ENCODE measurements around the gene PRR20C.
"Not testable (repeated sequence)": the region's sequence is repeated elsewhere in the genome, so short reads cannot be mapped to it uniquely, and the experiment has no call there.

PRR20C gene

DNA sequence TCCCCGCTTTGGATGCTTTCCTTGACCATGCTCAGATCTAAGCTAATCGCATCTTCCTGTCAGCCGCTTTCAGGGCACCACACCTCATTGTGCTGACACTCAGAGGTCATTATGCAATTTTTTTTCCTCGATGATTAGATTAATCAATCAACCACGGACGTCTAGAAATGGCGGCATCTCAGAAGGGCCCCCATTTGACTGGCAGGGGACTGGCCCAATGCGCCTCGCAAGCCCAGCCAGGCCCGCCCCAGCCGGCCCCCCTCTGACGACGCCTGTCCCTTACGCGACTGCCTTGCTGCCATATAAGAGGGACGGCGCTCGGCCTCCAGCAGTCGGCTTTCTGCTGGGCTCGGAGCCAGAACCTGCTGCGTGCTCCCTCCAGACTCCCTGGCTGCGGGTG lies 6.7 kb upstream of the PRR20C start, which contains the start of gene PRR20B:
PRR20B (plus strand) TSS at position 301 of the 400 bp plus-strand sequence. CDS start 387 bp downstream, outside the sequence.
- not testable (repeated sequence) for H3K4me3 ChIP-seq (ENCODE audit: low read depth, low read length); DNase-seq (ENCODE audit: low read depth)

DNA sequence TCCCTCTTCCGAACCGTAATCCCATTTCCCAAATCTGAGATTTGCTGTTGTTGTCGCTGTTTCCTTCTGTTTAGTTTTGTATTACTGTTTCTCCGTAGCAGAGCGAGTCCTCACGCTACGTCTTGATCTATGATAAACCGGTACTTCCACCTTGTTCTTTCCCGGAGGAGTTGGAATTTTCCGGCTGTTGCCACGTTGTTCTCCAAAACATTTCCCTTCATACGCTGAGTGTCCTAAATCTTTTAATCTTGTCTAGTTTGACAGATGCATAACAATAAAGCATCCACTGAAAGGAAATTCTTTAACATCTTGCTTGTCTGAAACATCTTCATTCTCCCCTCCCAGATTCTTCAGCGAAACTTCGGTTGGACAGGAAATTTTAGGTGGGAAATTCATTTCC lies 5.8 kb upstream of the PRR20C start:
- H3K4me3 ChIP-seq (ENCODE audit: low read depth, low read length), result not testable (repeated sequence)

GRCh38 chr13:57160332-57160731 lies 6.5 kb downstream of the PRR20C start, which contains the start of gene PRR20D:
Gene PRR20D, plus strand, starts transcription at chr13:57160632. Its CDS starts 387 bp downstream, at chr13:57161019.
- not testable (repeated sequence) for DNase-seq (ENCODE audit: low read depth); H3K4me3 ChIP-seq (ENCODE audit: low read depth, low read length)

More for the DNA sequence above, 5.8 kb upstream of the PRR20C start:
- not testable (repeated sequence) for DNase-seq (ENCODE audit: low read depth)

DNA sequence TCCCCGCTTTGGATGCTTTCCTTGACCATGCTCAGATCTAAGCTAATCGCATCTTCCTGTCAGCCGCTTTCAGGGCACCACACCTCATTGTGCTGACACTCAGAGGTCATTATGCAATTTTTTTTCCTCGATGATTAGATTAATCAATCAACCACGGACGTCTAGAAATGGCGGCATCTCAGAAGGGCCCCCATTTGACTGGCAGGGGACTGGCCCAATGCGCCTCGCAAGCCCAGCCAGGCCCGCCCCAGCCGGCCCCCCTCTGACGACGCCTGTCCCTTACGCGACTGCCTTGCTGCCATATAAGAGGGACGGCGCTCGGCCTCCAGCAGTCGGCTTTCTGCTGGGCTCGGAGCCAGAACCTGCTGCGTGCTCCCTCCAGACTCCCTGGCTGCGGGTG lies 13.0 kb downstream of the PRR20C start, which contains the start of gene PRR20E:
PRR20E (plus strand) TSS at position 301 of the 400 bp plus-strand sequence. CDS start 387 bp downstream, outside the sequence.
- H3K4me3 ChIP-seq (ENCODE audit: low read depth, low read length); DNase-seq (ENCODE audit: low read depth): not testable (repeated sequence)

DNA sequence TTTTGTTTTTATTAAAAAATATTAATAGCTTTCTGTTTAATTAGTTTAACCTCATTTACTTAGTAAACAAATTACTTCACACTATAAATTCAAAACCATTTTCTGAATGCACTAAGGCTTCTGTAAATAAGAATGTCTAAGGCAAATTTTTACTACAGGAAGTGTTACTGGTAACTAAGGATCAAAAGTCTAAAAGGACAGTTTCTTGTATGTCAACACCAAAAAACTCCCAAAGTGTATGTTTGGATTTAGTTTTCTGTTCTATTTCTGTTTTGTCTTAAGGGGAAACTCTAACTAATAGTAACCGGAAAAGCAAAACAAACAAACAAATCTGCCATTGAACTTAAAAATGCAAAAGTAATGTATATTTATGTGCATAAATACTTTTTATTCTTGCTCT lies 37.8 kb downstream of the PRR20C start:
- no peak overlapping the region for H3K4me3 ChIP-seq (ENCODE audit: low read depth, low read length)
- TF ChIP-seq POLR2A (IDR thresholded peaks at IDR 0.05; ENCODE audit: extremely low read depth, insufficient read length) (no peak), MYC (IDR thresholded peaks at IDR 0.05; ENCODE audit: low read depth, low read length) (no peak)
- TF ChIP-seq, protein P1, sequence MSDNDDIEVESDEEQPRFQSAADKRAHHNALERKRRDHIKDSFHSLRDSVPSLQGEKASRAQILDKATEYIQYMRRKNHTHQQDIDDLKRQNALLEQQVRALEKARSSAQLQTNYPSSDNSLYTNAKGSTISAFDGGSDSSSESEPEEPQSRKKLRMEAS (IDR thresholded peaks at IDR 0.05; ENCODE audit: low read depth, low read length), result no peak
- TF ChIP-seq, protein P2, sequence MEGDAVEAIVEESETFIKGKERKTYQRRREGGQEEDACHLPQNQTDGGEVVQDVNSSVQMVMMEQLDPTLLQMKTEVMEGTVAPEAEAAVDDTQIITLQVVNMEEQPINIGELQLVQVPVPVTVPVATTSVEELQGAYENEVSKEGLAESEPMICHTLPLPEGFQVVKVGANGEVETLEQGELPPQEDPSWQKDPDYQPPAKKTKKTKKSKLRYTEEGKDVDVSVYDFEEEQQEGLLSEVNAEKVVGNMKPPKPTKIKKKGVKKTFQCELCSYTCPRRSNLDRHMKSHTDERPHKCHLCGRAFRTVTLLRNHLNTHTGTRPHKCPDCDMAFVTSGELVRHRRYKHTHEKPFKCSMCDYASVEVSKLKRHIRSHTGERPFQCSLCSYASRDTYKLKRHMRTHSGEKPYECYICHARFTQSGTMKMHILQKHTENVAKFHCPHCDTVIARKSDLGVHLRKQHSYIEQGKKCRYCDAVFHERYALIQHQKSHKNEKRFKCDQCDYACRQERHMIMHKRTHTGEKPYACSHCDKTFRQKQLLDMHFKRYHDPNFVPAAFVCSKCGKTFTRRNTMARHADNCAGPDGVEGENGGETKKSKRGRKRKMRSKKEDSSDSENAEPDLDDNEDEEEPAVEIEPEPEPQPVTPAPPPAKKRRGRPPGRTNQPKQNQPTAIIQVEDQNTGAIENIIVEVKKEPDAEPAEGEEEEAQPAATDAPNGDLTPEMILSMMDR (IDR thresholded peaks at IDR 0.05; ENCODE audit: low read depth, low read length), result no peak
- no peak for DNase-seq (ENCODE audit: low read depth)

Measured in NB4 (cell line).